ENCODE measurements around the gene TSKS. TPM values are rescaled to one million over a fixed set of nuclear protein-coding genes. Genes with fewer than 3 reads are reported as not detected.

The TSKS gene
- total RNA-seq, 1 experiment from 2014 or later = 0.28 TPM

DNA sequence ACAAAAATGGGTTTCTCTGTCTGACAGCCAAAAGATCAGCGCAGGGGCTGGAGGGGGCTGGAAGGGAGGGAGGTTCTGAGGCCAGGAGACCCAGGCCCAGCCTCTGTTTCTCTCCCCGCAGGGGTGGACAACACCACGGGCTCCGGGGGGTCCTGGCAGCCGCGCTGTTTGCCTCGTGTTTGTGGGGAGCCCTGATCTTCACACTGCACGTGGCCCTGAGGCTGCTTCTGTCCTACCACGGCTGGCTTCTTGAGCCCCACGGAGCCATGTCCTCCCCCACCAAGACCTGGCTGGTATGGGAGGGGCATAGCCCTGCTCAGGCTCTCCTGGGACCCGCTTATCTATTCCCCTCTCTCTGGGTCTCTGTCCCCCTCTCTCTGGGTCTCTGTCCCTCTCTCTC lies 62.5 kb downstream of the TSKS start:
- no peaks in the 10 kb centered on the region for H4K20me1 ChIP-seq (ENCODE audit: control insufficient read depth, insufficient read depth, insufficient read length)
- H3K23ac ChIP-seq (ENCODE audit: insufficient read length, low read depth, low read length) = no peak overlapping the region
- no peak overlapping the region for H2AK5ac ChIP-seq (ENCODE audit: insufficient read length, low read length)
- no peak overlapping the region for H4K8ac ChIP-seq (replicated peaks; ENCODE audit: insufficient read length, low read depth, low read length)
- Mint-ChIP-seq H3K36me3 (ENCODE audit: insufficient read depth in 1 of 3, low read depth in 3 of 3) (peaks cover 16 to 42% (median 37%) of the 10 kb centered on the region in 3 experiments), H3K4me3 (no peak overlapping the region; a peak in 1 of 5 replicates), H3K4me1 (no peaks in the 10 kb centered on the region), H3K27ac (peak overlapping the region in 1 of 3 experiments; percentile 87; a peak in 1 of 7 replicates), H3K27me3 (ENCODE audit: low read depth) (no peaks in the 10 kb centered on the region; the same call in 1 of the 2 replicates), H3K9me3 (no peaks in the 10 kb centered on the region)
- H3K79me1 ChIP-seq (ENCODE audit: insufficient read depth, low read depth, low read length, poor library complexity, severe bottlenecking) = no peaks in the 10 kb centered on the region
- H3K79me2 ChIP-seq (ENCODE audit: insufficient read depth, low read length) = no peaks in the 10 kb centered on the region
- no peak overlapping the region for H2BK5ac ChIP-seq (ENCODE audit: insufficient read length, low read length)
- no peak overlapping the region for H2BK20ac ChIP-seq (ENCODE audit: low read depth, low read length, poor library complexity, severe bottlenecking)
- H2BK120ac ChIP-seq (ENCODE audit: low read depth, low read length, poor library complexity, severe bottlenecking) = no peak overlapping the region
- no CpG with 5 or more reads among the region's 11 CpGs for WGBS (ENCODE audit: extremely low coverage, insufficient read length, low lambda C conversion rate)
- no peak overlapping the region for H4K91ac ChIP-seq (ENCODE audit: insufficient read length, low read depth, low read length)
- H3K27me3 ChIP-seq (ENCODE audit: insufficient read depth, low read length) = no peaks in the 10 kb centered on the region
- H3K4me2 ChIP-seq (ENCODE audit: insufficient read depth, insufficient read length, low read length) = no peak overlapping the region
- no peak overlapping the region for H3K56ac ChIP-seq (ENCODE audit: insufficient read length, low read depth, low read length)
- no peak overlapping the region for H4K5ac ChIP-seq (ENCODE audit: insufficient read length, low read depth, low read length)
- TF ChIP-seq CTCF (conservative IDR thresholded peaks at IDR 0.05) = no peak
- H2AFZ ChIP-seq (ENCODE audit: low read length) = no peak overlapping the region
- H3K9me3 ChIP-seq (ENCODE audit: control insufficient read depth, low read depth, low read length) = no peaks in the 10 kb centered on the region
- no peak overlapping the region for H2BK15ac ChIP-seq (ENCODE audit: low read depth, low read length)
- no peak overlapping the region for H3K9ac ChIP-seq (ENCODE audit: extremely low read depth, insufficient read length, low read length)
- H3T11ph ChIP-seq (ENCODE audit: low read length) = no peak overlapping the region
- DNase-seq = no peak
- H3K27ac ChIP-seq (ENCODE audit: insufficient read length, low read depth, low read length) = no peak overlapping the region
- H3K23me2 ChIP-seq (ENCODE audit: insufficient read length, low read depth, low read length, poor library complexity, severe bottlenecking) = no peaks in the 10 kb centered on the region
- H2BK12ac ChIP-seq (ENCODE audit: insufficient read length, low read depth, low read length) = no peak overlapping the region
- no peaks in the 10 kb centered on the region for H3K4me1 ChIP-seq (ENCODE audit: insufficient read depth, low read length)
- no peak overlapping the region for H3K14ac ChIP-seq (ENCODE audit: insufficient read depth, low read length)
- H3K18ac ChIP-seq (ENCODE audit: insufficient read length, low read depth, low read length) = no peak overlapping the region
- no peak overlapping the region for H3K4ac ChIP-seq (ENCODE audit: low read depth, low read length)

Measured in H9 (cell line).